CD4-positive, alpha-beta T cell treated with Interleukin-12 subunit alpha and Interleukin-12 subunit beta, for 1 hour (primary cell): ENCODE measurements around the gene C8G.

Experiments
- DNase-seq: peaks from one replicate; pipeline ENCODE4 v3.0.0-alpha.2; 2020

The C8G gene

GRCh38 chr9:136944519-136945332 lies at the start of gene C8G, which contains the start of gene FBXW5:
C8G (plus strand) TSS chr9:136945243; CDS start chr9:136945321, 78 bp downstream.
FBXW5 (minus strand) TSS chr9:136944738; CDS start chr9:136944083, 655 bp downstream.
- peak; percentile 95 for DNase-seq

GRCh38 chr9:136896027-136896426 lies 49.0 kb upstream of the C8G start:
- DNase-seq: no peak

- no peak for DNase-seq
Observed at GRCh38 chr9:136898483-136899100, 46.5 kb upstream of the C8G start.

- DNase-seq: no peak
Observed at GRCh38 chr9:136899196-136899595, 45.8 kb upstream of the C8G start.

- no peak for DNase-seq
Observed at GRCh38 chr9:136900556-136900955, 44.5 kb upstream of the C8G start.

- DNase-seq: no peak
Observed at GRCh38 chr9:136900988-136901515, 44.0 kb upstream of the C8G start.

GRCh38 chr9:136901516-136902258 lies 43.4 kb upstream of the C8G start:
- DNase-seq: peak; percentile 75

- peak; percentile 90 for DNase-seq
Observed at GRCh38 chr9:136902259-136902821, 42.7 kb upstream of the C8G start.

- peak; percentile 49 for DNase-seq
Observed at GRCh38 chr9:136903041-136903554, 41.9 kb upstream of the C8G start.

GRCh38 chr9:136906266-136906665 lies 38.8 kb upstream of the C8G start:
- no peak for DNase-seq

- no peak for DNase-seq
Observed at GRCh38 chr9:136907011-136907914, 37.8 kb upstream of the C8G start.

GRCh38 chr9:136910197-136910900 lies 34.7 kb upstream of the C8G start:
- no peak for DNase-seq

GRCh38 chr9:136910901-136911245 lies 34.2 kb upstream of the C8G start:
- DNase-seq: no peak

- no peak for DNase-seq
Observed at GRCh38 chr9:136913701-136914438, 31.2 kb upstream of the C8G start.

GRCh38 chr9:136915632-136916329 lies 29.3 kb upstream of the C8G start:
- no peak for DNase-seq

- no peak for DNase-seq
Observed at GRCh38 chr9:136916330-136917184, 28.5 kb upstream of the C8G start.

GRCh38 chr9:136917902-136918301 lies 27.1 kb upstream of the C8G start:
- no peak for DNase-seq

GRCh38 chr9:136920069-136920468 lies 25.0 kb upstream of the C8G start:
- no peak for DNase-seq
